ENCODE results near the gene PLXNA4.

DNA sequence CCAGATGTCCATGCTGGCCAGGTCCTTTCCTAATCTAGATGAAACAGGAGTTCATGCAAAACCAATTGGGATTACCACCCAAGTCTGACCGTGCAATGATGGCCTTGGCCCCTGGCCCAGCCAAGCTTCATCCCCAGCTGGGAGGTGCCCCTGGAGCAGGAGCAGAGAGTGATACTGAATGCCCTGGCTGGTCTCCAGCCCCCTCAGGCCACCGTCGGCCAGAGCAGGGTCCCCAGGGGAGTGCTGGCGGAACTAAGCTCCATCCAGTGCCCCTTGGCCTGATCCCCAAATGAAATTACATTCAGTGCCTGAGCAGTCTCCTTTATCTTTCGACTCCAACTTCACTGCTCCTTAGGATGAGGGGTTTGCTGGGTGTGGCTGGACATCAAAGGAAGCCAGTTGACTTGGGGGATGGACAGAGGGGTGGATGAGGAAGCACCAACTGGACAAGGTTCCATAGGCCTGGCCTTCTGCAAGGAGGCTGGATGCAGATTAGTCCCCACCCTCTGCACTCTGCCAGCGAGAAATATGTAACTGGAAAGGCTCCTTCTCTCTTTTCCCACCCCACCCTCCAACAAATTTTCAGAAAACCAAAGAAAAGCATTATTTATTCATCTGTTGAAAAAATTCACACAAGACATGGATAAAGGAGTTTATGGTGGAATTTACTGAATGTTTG is 275.5 kb downstream of the PLXNA4 start:
- no peak for TF ChIP-seq POLR2AphosphoS5 (IDR thresholded peaks at IDR 0.05; ENCODE audit: low read depth, low read length)
- TF ChIP-seq TAF1 (IDR thresholded peaks at IDR 0.05; ENCODE audit: borderline replicate concordance, insufficient read depth, low read length): no peak
- TF ChIP-seq REST (IDR thresholded peaks at IDR 0.05; ENCODE audit: insufficient read depth in 1 of 2, low read depth in 2 of 2, low read length in 2 of 2): no peak
